ENCODE measurements around the gene PTCD2.

The PTCD2 gene

DNA sequence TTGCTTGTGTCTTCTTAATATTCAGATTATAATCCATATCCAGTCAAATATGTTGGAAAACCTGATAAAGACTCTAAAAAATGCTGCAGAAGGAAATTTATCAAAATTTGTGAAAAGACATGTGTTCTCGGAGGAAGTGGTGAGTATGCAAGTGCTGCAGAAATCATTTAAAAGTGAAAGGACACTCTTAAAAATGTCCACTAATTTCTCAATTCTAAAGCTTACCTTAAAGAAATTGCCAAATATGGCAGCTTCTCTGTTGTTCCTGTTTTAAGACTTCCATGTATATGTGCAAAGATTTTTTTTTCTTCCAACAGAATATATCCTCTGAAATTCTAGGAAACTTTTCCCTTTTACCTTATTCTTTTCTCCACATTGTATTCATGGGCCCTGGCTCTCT lies 32.4 kb downstream of the PTCD2 start:
- DNase-seq, result no peak

- DNase-seq, result no peak
Measured at GRCh38 chr5:72353046-72353445, 32.9 kb downstream of the PTCD2 start.

- DNase-seq, result no peak
Measured at GRCh38 chr5:72355706-72356299, 35.6 kb downstream of the PTCD2 start.

DNA sequence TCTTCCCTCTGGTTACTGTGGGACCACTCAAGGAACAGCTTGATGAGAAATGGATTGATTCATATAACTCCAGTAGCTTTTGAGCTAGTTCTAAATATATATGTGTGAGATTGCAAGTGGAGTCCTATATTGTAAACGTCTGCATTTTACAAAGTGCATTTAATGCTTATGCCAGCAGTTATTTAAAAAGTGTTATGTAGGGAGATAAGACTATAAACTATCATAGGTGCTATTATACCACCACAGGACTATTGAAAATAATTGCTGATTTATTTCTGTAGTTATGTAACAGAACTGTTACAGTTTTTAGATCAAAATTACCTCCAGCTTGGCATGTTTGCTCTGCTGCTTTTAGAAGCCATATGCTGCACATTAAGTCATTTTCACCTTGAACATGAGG lies 36.2 kb downstream of the PTCD2 start:
- DNase-seq, result no peak

DNA sequence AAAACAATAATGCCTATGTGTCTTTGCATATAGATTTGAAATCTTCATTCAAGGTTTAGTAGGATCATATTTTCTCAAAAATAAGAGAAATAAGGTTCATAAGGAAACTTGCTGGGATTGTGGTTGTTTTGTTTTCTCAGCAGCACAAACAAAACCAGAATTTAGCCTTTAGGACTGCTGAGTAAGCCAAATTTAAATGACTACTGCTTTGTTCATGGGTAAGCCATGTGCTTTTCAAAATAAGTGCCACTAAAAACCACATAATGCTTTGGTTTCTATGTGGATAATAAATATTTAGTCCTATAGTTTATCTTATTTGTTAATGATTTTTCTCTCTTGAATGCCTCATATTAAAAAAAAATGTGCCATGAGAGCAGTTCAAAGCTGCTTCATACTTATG lies 38.8 kb downstream of the PTCD2 start:
- DNase-seq, result no peak

- no peak for DNase-seq
Measured at GRCh38 chr5:72359886-72360285, 39.7 kb downstream of the PTCD2 start.

DNA sequence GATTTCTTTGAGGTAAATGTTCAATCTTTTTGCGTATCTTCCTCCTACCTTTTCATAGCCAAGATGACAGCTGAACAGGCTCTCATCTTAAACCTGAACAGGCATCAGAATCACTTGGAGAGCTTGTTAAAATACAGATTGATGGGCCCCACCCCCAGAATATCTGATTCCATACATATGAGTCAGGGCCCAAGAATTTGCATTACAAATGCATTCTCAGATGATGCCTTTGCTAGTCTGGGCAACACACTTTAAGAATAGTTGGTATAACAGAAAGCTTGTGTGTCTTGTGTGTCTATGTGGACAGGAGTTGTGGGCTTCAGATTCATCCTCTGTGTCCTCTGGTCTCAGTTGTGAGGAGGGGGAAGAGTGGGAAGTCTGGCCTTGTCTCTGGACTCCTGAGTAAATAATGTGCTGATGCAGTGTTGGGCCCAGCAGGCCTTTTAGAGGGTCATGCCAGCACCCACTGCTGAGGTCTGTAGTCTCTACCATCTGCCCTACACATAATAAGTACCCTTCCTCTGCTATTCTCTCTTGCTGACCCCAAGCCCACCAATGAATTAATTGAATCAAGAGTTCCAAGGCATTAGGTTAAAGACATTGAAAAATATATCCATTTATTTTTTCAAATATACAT lies 43.1 kb downstream of the PTCD2 start:
- DNase-seq, result no peak

GRCh38 chr5:72364171-72364570 lies 44.0 kb downstream of the PTCD2 start:
- DNase-seq, result no peak

DNA sequence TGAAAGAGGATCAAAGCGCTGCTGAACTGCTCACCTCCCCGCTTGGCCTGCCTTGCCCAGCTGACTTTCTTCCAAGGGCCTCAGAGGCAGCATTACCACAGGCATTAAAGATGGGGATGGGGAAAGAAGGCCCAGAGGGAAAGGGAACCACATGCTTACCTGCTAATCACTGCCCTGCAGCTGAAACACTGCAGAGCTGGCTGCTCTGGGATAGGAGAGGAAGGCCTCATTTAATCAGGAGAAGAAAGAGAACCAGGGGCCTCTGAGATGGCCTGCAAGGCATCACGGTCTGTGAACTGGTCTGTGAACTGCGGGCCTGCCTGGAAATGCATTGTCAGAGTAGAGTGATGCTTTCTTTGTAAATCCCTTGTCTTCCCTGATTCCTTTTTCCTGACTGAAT lies 44.8 kb downstream of the PTCD2 start:
- no peak for DNase-seq

DNA sequence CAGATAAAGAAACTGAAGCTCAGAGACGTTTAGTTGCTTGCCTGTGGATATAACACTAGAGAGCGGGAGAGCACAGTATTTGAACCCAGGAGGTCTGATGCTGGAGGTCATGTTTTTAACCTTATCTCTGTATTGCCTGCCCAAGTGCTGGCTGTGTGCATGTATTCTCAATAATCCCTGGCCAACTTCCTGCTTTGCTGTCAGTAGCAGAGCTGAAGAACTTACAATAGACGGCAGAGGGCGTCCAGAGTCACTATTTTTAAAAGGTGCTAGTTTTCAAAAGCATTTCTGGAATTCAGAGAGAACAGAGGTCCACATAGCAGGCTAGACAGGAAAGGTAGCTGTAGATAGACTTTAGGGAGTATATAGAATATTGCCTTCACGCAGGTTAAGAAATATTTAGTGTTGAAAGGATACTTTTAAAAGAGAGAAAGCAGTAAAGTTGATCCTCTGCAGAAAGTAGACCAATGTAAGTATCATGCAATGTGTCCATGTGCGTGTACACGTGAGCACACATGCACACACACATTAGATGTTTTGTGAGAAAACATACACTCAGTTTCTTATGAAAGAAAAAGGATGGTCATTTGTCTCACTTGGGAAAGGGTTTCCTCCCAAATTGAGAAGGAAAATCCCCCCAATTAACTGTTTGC lies 46.3 kb downstream of the PTCD2 start:
- DNase-seq, result no peak

GRCh38 chr5:72368271-72368670 lies 48.1 kb downstream of the PTCD2 start:
- no peak for DNase-seq

DNA sequence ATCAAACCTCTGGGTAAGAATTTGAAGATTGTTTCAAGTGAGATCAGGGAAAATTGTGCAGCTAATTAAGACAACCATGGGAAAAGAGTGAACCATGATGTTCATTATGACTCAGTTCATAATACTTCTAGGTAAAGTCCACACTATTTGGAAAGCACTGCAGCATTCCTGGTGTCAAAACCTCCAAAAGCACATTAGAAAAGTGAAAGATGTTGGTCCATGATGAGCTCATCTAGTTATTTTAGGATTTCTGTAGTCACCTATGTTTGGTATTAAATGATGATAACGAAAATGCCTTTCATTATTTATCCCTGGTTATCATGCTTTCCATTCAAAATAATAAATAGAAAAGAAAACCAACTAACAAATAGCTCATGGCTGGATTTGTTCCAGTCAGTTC lies 49.1 kb downstream of the PTCD2 start:
- no peak for DNase-seq

DNA sequence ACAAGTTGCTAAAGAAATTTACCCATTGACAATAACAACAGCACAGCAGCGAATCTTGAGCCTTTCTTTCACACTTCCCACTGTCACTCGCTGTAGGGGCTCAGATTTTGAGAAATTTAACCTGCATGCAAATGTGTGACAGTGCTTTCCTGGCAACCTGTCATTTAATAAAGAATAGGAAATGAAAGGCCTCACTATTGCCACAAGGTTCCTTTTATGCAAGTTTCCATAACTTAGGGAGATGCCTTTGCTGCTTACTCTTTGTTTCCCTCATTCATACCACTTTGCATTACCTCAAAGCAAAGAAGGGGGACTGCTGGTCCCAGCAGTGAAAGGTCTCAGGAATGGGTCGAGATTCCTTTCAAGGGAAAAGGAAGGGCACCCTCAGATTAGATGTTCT lies 49.5 kb downstream of the PTCD2 start:
- DNase-seq, result no peak

- DNase-seq, result no peak
Measured at GRCh38 chr5:72372331-72372730, 52.2 kb downstream of the PTCD2 start.

DNA sequence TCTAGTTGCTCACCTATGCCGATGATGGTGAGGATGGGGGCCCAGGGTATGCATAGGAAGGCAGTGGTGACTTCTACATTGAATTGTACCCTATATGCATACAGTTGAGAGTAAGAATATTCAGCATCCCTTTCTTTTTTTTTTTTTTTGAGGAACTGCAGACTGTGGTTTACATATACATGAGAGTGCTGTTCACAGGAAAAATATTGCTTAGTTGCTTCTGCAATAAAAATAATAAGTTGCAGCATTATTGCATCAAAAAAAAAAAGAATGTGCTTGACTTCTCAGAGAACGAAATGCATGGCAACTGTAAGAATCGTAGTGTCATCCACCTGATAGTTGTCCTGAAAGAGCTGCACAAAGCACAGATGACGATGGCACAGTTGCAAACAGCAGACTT lies 52.8 kb downstream of the PTCD2 start:
- no peak for DNase-seq

GRCh38 chr5:72374844-72375243 lies 54.7 kb downstream of the PTCD2 start:
- DNase-seq, result no peak

GRCh38 chr5:72376381-72376780 lies 56.2 kb downstream of the PTCD2 start:
- DNase-seq, result no peak

DNA sequence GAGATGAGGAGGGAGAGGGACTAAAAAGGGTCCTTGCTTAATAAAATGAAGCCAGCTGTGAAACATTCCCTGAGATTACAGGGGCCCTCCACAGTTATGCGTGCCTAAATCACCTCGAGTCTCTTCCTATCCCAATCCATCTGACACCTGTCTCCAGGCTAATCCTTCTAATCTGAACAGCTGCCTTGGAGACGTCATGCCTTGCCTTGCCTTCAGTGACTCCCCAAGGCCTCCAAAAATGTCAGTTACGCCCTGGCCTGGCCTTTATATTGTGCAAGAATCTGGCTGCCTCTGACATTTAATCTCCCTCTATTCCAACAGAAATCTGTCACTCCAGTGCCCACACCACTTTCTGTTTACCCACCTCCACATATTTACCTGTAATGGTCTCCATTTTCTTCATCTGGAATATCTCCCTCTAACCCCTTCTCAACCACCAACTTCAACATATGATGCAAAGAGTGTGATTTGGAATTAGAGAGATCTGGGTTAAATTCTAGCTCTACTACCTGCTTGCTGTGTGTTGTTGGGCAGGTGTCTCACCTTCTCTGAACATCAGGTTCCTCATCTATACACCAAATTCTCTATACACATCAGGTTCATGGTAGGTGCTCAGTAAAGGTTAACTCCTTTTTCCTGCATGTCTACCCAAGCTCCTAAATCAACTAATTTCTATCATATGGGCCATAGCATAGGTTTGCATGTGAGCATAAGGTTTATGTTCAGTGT lies 57.9 kb downstream of the PTCD2 start:
- no peak for DNase-seq

- no peak for DNase-seq
Measured at GRCh38 chr5:72378639-72379289, 58.6 kb downstream of the PTCD2 start.

GRCh38 chr5:72379936-72380335 lies 59.8 kb downstream of the PTCD2 start:
- no peak for DNase-seq

DNA sequence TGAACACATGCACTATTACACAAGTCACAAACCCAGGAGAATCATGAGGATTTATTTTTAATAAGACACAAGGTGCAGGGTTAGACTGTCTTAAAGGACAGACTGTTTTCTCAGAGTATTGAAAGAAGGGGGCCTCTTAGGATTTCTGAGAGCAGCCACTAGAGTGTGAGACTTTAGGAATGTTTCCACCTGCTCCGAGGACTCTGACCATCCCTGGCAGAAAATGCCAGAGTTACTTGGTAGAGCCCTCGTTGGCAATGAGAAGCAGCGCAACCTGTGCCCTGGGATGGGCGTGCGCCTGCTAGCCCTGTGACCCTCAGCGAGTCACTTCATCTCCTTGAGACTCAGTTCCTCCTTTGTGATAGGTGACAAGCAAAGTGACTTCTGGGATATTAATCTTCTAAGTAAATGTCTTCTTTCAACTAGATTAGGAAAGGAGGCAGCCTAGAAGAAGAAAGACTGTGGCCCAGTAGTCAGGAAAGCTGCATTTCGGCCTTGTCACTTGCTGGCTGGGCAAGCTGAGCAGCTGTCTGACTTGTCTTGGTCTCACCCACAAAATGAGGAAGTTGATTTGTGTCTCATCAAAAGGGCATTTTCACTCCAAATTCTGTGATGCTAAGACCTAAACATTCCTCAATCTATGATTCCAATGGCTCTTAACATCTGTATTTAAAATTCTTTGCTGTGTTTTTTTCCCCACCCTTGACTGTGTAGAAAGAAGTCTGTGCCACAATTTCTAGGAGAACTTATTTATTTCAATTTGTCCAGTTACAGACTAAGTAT lies 60.5 kb downstream of the PTCD2 start:
- no peak for DNase-seq

DNA sequence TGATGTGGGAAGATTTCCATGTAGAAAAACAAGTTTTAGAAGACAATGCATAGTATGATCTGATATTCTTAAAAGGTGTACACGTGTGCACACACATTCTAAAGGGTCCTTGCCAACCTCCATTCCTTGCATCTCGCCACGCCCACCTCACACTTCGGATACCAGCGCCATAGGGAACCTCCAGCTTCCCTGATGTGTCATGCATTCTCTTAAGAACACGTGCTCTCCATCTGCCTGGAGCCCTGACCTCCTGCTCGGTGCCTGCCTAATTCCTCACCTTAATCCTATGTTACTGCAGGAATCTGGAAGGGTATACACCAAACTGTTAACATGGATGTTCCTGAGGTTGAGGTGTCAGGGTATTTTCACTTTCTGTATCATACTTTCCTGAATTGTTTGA lies 63.1 kb downstream of the PTCD2 start:
- DNase-seq, result no peak

GRCh38 chr5:72383726-72384125 lies 63.6 kb downstream of the PTCD2 start:
- no peak for DNase-seq
